H1 (cell line): Measurements from ENCODE around the gene ELMO2. TPM values are rescaled to one million over a fixed set of nuclear protein-coding genes. Genes with fewer than 3 reads are reported as not detected.

Experiments used
- CTCF ChIA-PET: fragments of 300-600 bp; sonication (Branson Sonifier 250); formaldehyde crosslinking; loops from one replicate; lab custom pipeline; 2021; ENCODE audit not compliant: partially characterized antibody; lab: Charles Lee
- POLR2A ChIA-PET: fragments of 300-600 bp; sonication (Branson Sonifier 250); formaldehyde crosslinking; loops from one replicate; lab custom pipeline; 2021; ENCODE audit warnings: inconsistent platforms; ENCODE audit not compliant: partially characterized antibody; lab: Charles Lee
- DNase-seq, 2 experiments: peaks; one replicate each; pipeline versions ENCODE4 v3.0.0 to v3.0.0-alpha.2; 2010 to 2022; ENCODE audit warnings: low spot score in 2 of 2, low read depth in 1 of 2, mixed read lengths in 1 of 2
- FAIRE-seq: peaks from 2 replicates; lab custom pipeline; 2011; peaks lifted over from hg19 to GRCh38; lab: Jason Lieb, UNC
- H2AFZ ChIP-seq: 2 replicates; pipeline ENCODE4 v1.8.1; 2012; ENCODE audit warnings: low read length, inconsistent platforms
- H2AK5ac ChIP-seq: 2 replicates; pipeline ENCODE4 v1.6.1; 2013; ENCODE audit warnings: low read depth, low read length
- H2BK120ac ChIP-seq: replicated peaks from 2 replicates; pipeline ENCODE3; 2013; ENCODE audit warnings: low read depth, low read length, inconsistent platforms
- H2BK12ac ChIP-seq: 2 replicates; pipeline ENCODE4 v1.6.1; 2013; ENCODE audit warnings: low read depth, low read length
- H2BK15ac ChIP-seq: 2 replicates; pipeline ENCODE4 v1.6.1; 2013; ENCODE audit warnings: low read length
- H2BK20ac ChIP-seq: 2 replicates; pipeline ENCODE4 v1.6.1; 2013; ENCODE audit warnings: low read length
- H2BK5ac ChIP-seq: 2 replicates; pipeline ENCODE4 v1.6.1; 2013; ENCODE audit warnings: low read depth, low read length
- H3K14ac ChIP-seq: 2 replicates; pipeline ENCODE4 v1.6.1; 2013; ENCODE audit warnings: inconsistent platforms; ENCODE audit not compliant: insufficient read length
- H3K18ac ChIP-seq: 2 replicates; pipeline ENCODE4 v1.6.1; 2013; ENCODE audit warnings: low read length; ENCODE audit errors: extremely low read depth
- H3K23ac ChIP-seq: 2 replicates; pipeline ENCODE4 v1.6.1; 2013; ENCODE audit warnings: inconsistent platforms; ENCODE audit not compliant: insufficient read length
- H3K23me2 ChIP-seq: 2 replicates; pipeline ENCODE4 v1.6.1; 2013; ENCODE audit warnings: low read depth, low read length
- H3K27ac ChIP-seq: 2 replicates; pipeline ENCODE4 v1.6.1; 2011; ENCODE audit warnings: low read depth, low read length, inconsistent platforms
- H3K27me3 ChIP-seq, 4 experiments: replicated peaks in 1 of 4; 1 replicate in 1 of 4; 2 replicates in 3 of 4; pipeline versions ENCODE4 v1.6.1 to v1.8.1; 2011 to 2013; ENCODE audit warnings: low read length in 3 of 4, mild to moderate bottlenecking in 3 of 4, inconsistent platforms in 2 of 4, mixed read lengths in 2 of 4, moderate library complexity in 1 of 4; ENCODE audit not compliant: control insufficient read depth in 3 of 4, insufficient read depth in 3 of 4; ENCODE audit errors: extremely low read depth in 1 of 4
- H3K36me3 ChIP-seq, 4 experiments: 2 replicates each; pipeline versions ENCODE4 v1.6.1 to v1.8.1; 2011 to 2013; ENCODE audit warnings: mild to moderate bottlenecking in 4 of 4, low read length in 3 of 4, moderate library complexity in 2 of 4, control low read depth in 1 of 4, inconsistent platforms in 1 of 4; ENCODE audit not compliant: insufficient read depth in 4 of 4, control insufficient read depth in 2 of 4
- H3K4ac ChIP-seq: replicated peaks from 2 replicates; pipeline ENCODE3; 2013; ENCODE audit warnings: low read length, low read depth, mixed read lengths, inconsistent platforms; ENCODE audit not compliant: insufficient read length
- H3K4me1 ChIP-seq, 4 experiments: replicated peaks in 1 of 4; 1 replicate in 1 of 4; 2 replicates in 3 of 4; pipeline versions ENCODE4 v1.6.1 to v1.8.1; 2011 to 2013; ENCODE audit warnings: low read length in 3 of 4, inconsistent platforms in 2 of 4, mixed read lengths in 1 of 4; ENCODE audit not compliant: insufficient read depth in 4 of 4, control insufficient read depth in 3 of 4
- H3K4me2 ChIP-seq, 2 experiments: 2 replicates each; pipeline versions ENCODE4 v1.6.1 to v1.8.1; 2011 to 2013; ENCODE audit warnings: low read depth in 2 of 2, low read length in 2 of 2, control low read depth in 1 of 2, inconsistent platforms in 1 of 2, mild to moderate bottlenecking in 1 of 2; ENCODE audit not compliant: insufficient read depth in 1 of 2
- H3K4me3 ChIP-seq, 4 experiments: fragments of 200-600, 300-600 bp in 1 of 4; sonication (generic), shearing (Covaris generic), sonication (Bioruptor Twin) in 1 of 4; 2 replicates each; pipeline versions ENCODE4 v1.5.1 to v1.8.1; 2011 to 2016; ENCODE audit warnings: low read length in 4 of 4, low read depth in 3 of 4, control low read depth in 2 of 4, inconsistent platforms in 2 of 4, mild to moderate bottlenecking in 2 of 4, mixed read lengths in 1 of 4, moderate library complexity in 1 of 4; ENCODE audit not compliant: insufficient read depth in 2 of 4; ENCODE audit errors: extremely low read depth in 1 of 4
- H3K56ac ChIP-seq: replicated peaks from 2 replicates; pipeline ENCODE3; 2013; ENCODE audit warnings: low read depth, mild to moderate bottlenecking, mixed read lengths, low read length, inconsistent platforms; ENCODE audit not compliant: insufficient read length
- H3K79me1 ChIP-seq: 2 replicates; pipeline ENCODE4 v1.6.1; 2013; ENCODE audit warnings: low read depth, low read length, control low read depth
- H3K79me2 ChIP-seq, 2 experiments: 2 replicates each; pipeline versions ENCODE4 v1.6.1 to v1.8.1; 2012 to 2013; ENCODE audit warnings: low read length in 2 of 2, mild to moderate bottlenecking in 2 of 2, inconsistent platforms in 1 of 2; ENCODE audit not compliant: insufficient read depth in 2 of 2, control insufficient read depth in 1 of 2
- H3K9ac ChIP-seq, 4 experiments: replicated peaks in 1 of 4; 1 replicate in 1 of 4; 2 replicates in 3 of 4; pipeline versions ENCODE4 v1.6.1 to v1.8.1; 2011 to 2013; ENCODE audit warnings: low read depth in 3 of 4, low read length in 3 of 4, control low read depth in 2 of 4, mild to moderate bottlenecking in 2 of 4, moderate library complexity in 2 of 4, inconsistent platforms in 1 of 4; ENCODE audit errors: extremely low read depth in 1 of 4
- H3K9me3 ChIP-seq, 2 experiments: 2 replicates each; pipeline versions ENCODE4 v1.6.1 to v1.8.1; 2012 to 2013; ENCODE audit warnings: mild to moderate bottlenecking in 2 of 2, moderate library complexity in 2 of 2, control low read depth in 1 of 2, inconsistent platforms in 1 of 2, low read depth in 1 of 2, low read length in 1 of 2, mixed read lengths in 1 of 2; ENCODE audit not compliant: insufficient read depth in 2 of 2
- H4K20me1 ChIP-seq, 2 experiments: replicated peaks in 1 of 2; 2 replicates each; pipeline versions ENCODE3 to v1.8.1; 2011 to 2013; ENCODE audit warnings: inconsistent platforms in 2 of 2, low read length in 2 of 2, mild to moderate bottlenecking in 1 of 2; ENCODE audit not compliant: insufficient read depth in 2 of 2, control insufficient read depth in 1 of 2
- H4K5ac ChIP-seq: 2 replicates; pipeline ENCODE4 v1.6.1; 2013; ENCODE audit warnings: low read length, low read depth, mixed read lengths, inconsistent platforms; ENCODE audit not compliant: insufficient read length
- H4K8ac ChIP-seq: 2 replicates; pipeline ENCODE4 v1.8.0; 2013; ENCODE audit warnings: mild to moderate bottlenecking, moderate library complexity, low read length, inconsistent platforms; ENCODE audit not compliant: insufficient read depth; ENCODE audit errors: extremely low read depth
- H4K91ac ChIP-seq: replicated peaks from 2 replicates; pipeline ENCODE3; 2013; ENCODE audit warnings: low read length, mixed read lengths, inconsistent platforms; ENCODE audit not compliant: insufficient read length
- TCF12 ChIP-seq: IDR thresholded peaks from 2 replicates; pipeline ENCODE4 v1.6.1; 2011; ENCODE audit warnings: low read depth, mild to moderate bottlenecking, low read length
- WGBS, 2 experiments: shearing (Covaris generic) in 1 of 2; methylation state at CpG; one replicate each; pipeline versions ENCODE4 v1.1.6 to v1.1.7; 2013 to 2015; ENCODE audit warnings: low lambda C conversion rate in 2 of 2, mixed read lengths in 2 of 2, inconsistent platforms in 1 of 2, low coverage in 1 of 2, missing lambda C conversion rate in 1 of 2; ENCODE audit not compliant: insufficient replicate concordance in 2 of 2, insufficient coverage in 1 of 2, insufficient read length in 1 of 2; ENCODE audit errors: extremely low coverage in 1 of 2, missing lambda C conversion rate in 1 of 2; 5-methylcytosine and 5-hydroxymethylcytosine counted together
- polyA plus RNA-seq, 7 experiments: library from polyadenylated mRNA; depleted of rRNA in 3 of 7; stranded (reverse) in 5 of 7; unstranded in 2 of 7; fragments of >200 nt in 5 of 7; fragments of 200-250 nt in 2 of 7; gene quantifications; 1 replicate in 5 of 7; 2 replicates in 1 of 7; 4 replicates in 1 of 7; pipeline versions ENCODE4 v1.2.1 to v1.2.3, GENCODE V29; 2011 to 2013; ENCODE audit warnings: missing spikeins in 2 of 7, mixed read lengths in 2 of 7
- total RNA-seq: library from RNA; stranded (reverse); fragmentation: NEBNext Ultra II Directional; extraction: Animal tissue kit (Norgen Biotek cat#: 25700); gene quantifications from 2 replicates; pipeline ENCODE4 v1.2.1, GENCODE V29; 2021

The ELMO2 gene
- total and polyA plus RNA-seq, 2 of the 8 experiments (the other 6 are each of a cell fraction or from before 2014, with no cell fraction given), result 34.3 to 39.7 TPM

DNA sequence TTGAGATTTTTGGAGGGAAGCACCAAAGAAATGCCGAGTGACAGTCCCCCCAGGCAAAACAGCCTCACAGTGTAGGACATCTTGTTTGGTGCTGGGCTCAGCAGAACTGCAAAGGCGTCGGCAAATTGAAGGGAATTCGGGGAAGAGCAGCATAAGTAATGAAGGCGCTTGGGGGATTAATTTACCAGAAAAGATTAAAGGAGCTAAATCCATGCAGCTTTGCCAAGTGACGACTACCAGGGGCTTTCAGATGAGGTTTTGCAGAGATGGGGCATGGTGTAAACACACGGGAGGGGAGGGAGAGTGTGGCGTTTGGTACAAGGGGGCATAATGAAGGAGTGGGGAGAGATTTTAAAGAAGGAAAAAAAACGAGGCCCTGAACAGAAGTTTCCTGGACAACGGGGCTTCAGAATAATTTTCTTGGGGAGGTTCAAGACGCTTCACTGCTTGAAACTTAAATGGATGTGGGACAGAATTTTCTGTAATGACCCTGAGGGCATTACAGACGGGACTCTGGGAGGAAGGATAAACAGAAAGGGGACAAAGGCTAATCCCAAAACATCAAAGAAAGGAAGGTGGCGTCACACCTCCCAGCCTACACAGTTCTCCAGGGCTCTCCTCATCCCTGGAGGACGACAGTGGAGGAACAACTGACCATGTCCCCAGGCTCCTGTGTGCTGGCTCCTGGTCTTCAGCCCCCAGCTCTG lies 52.8 kb downstream of the ELMO2 start:
- Histone ChIP-seq H4K20me1 (peaks cover 6 to 7% of the 10 kb centered on the region in 2 experiments), H3K79me2 (no peaks in the 10 kb centered on the region), H2BK120ac (no peak overlapping the region), H2AK5ac (no peak overlapping the region), H3K4ac (no peak overlapping the region), H3K18ac (no peak overlapping the region), H3K36me3 (peaks cover 0 to 15% (median 3%) of the 10 kb centered on the region in 4 experiments; a peak in 7 of 8 replicates), H2BK20ac (no peak overlapping the region), H3K79me1 (no peaks in the 10 kb centered on the region), H2BK15ac (no peak overlapping the region), H3K23ac (no peak overlapping the region), H3K27me3 (no peaks in the 10 kb centered on the region), H2BK12ac (no peak overlapping the region), H4K8ac (no peak overlapping the region), H3K4me3 (no peak overlapping the region), H3K9ac (no peak overlapping the region), H4K91ac (no peak overlapping the region), H3K4me2 (no peak overlapping the region), H3K23me2 (no peaks in the 10 kb centered on the region), H2AFZ (no peak overlapping the region), H3K14ac (no peak overlapping the region), H3K9me3 (no peaks in the 10 kb centered on the region), H4K5ac (no peak overlapping the region), H3K56ac (no peak overlapping the region), H2BK5ac (no peak overlapping the region), H3K4me1 (peaks cover 0 to 19% (median 12%) of the 10 kb centered on the region in 4 experiments; a peak in 6 of 7 replicates), H3K27ac (no peak overlapping the region)
- ChIA-PET CTCF (interaction anchor here (0.8 to 1.8 kb wide), 4 partner anchors 10 to 54 kb away, joined by 3 to 5 read pairs (median 4); no protein-coding TSS in a partner anchor), POLR2A (interaction anchor here (1.1 kb wide), 1 partner anchor 10 kb away, joined by 3 read pairs; no protein-coding TSS in a partner anchor)
- WGBS, 2 experiments, result 86 to 100% methylated on average over 1 to 14 of the region's 14 CpGs
- no peak for TF ChIP-seq TCF12
- FAIRE-seq, result no peak
- DNase-seq, result no peak
